ENCODE data around the gene SETDB1. TPM values are rescaled to one million over a fixed set of nuclear protein-coding genes. Genes with fewer than 3 reads are reported as not detected.
A peak's percentile ranks its signal among the peaks of the same experiment; 100 is the strongest.

The SETDB1 gene
- total and polyA plus RNA-seq, 2 of the 13 experiments (the other 11 are each of a cell fraction or from before 2014, with no cell fraction given), result 33.1 to 34.6 TPM

DNA sequence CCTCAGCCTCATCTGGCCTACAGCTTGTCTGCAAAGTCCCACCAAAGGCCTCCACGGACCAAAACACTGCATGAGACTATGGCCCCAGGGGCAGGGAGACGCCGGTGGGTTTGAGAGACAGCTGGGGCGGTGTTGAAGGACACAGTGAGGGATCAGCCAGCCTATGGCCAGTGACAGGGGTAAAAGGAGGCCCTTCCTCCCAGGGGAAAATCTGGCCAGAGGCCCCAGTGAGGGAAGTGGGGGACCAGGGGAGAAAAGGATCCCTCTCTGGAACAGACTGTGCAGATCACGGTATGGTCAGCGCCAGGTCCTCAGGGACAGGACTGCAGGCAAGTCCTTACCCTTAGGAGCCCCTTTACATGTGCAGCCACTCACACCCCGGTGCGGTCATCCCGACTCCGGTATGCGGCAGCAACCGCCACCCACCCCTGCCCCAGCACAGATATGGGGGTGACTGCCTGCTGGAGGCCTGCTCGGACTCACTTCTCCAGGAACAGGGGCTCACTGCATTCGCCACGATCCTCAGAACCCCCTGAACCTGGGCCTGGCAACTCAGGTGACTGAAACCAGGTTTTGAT lies 47.2 kb downstream of the SETDB1 start (continued):
- TF ChIP-seq, protein P1, sequence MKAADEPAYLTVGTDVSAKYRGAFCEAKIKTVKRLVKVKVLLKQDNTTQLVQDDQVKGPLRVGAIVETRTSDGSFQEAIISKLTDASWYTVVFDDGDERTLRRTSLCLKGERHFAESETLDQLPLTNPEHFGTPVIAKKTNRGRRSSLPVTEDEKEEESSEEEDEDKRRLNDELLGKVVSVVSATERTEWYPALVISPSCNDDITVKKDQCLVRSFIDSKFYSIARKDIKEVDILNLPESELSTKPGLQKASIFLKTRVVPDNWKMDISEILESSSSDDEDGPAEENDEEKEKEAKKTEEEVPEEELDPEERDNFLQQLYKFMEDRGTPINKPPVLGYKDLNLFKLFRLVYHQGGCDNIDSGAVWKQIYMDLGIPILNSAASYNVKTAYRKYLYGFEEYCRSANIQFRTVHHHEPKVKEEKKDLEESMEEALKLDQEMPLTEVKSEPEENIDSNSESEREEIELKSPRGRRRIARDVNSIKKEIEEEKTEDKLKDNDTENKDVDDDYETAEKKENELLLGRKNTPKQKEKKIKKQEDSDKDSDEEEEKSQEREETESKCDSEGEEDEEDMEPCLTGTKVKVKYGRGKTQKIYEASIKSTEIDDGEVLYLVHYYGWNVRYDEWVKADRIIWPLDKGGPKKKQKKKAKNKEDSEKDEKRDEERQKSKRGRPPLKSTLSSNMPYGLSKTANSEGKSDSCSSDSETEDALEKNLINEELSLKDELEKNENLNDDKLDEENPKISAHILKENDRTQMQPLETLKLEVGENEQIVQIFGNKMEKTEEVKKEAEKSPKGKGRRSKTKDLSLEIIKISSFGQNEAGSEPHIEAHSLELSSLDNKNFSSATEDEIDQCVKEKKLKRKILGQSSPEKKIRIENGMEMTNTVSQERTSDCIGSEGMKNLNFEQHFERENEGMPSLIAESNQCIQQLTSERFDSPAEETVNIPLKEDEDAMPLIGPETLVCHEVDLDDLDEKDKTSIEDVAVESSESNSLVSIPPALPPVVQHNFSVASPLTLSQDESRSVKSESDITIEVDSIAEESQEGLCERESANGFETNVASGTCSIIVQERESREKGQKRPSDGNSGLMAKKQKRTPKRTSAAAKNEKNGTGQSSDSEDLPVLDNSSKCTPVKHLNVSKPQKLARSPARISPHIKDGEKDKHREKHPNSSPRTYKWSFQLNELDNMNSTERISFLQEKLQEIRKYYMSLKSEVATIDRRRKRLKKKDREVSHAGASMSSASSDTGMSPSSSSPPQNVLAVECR (CRISPR knock-in tag; IDR thresholded peaks at IDR 0.05; ENCODE audit: borderline replicate concordance), result peak; percentile 59; the same call in 1 of the 2 replicates
- TF ChIP-seq NONO (IDR thresholded peaks at IDR 0.05), result no peak
- 0 out of 2 replicates have a peak, but pooled peaks have one; percentile 19 for TF ChIP-seq NONO (CRISPR knock-in tag; conservative IDR thresholded peaks at IDR 0.05)
- 0 out of 2 replicates have a peak, but pooled peaks have one; percentile 49 for TF ChIP-seq TBX2 (CRISPR knock-in tag; IDR thresholded peaks at IDR 0.05; ENCODE audit: borderline replicate concordance)
- TF ChIP-seq MAFF (IDR thresholded peaks at IDR 0.05; ENCODE audit: low read depth, low read length), result no peak
- TF ChIP-seq RBM22 (optimal IDR thresholded peaks at IDR 0.05; ENCODE audit: low read length), result peak; percentile 52
- TF ChIP-seq, protein P2, sequence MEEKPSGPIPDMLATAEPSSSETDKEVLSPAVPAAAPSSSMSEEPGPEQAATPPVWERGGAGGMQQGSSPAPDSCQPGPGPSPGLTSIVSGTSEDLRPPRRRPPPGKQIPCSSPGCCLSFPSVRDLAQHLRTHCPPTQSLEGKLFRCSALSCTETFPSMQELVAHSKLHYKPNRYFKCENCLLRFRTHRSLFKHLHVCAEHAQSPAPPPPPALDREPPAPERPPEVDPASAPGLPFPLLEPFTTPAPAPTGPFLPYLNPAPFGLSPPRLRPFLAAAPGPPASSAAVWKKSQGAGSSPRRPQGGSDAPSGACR (CRISPR knock-in tag; IDR thresholded peaks at IDR 0.05), result 0 out of 2 replicates have a peak, but pooled peaks have one; percentile 34
- 0 out of 2 replicates have a peak, but pooled peaks have one; percentile 26 for TF ChIP-seq ZNF335 (CRISPR knock-in tag; IDR thresholded peaks at IDR 0.05)
- TF ChIP-seq, protein P3, sequence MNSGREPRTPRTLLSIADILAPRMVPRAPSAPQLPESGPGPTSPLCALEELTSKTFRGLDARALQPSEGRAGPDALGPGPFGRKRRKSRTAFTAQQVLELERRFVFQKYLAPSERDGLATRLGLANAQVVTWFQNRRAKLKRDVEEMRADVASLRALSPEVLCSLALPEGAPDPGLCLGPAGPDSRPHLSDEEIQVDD (CRISPR knock-in tag; IDR thresholded peaks at IDR 0.05; ENCODE audit: borderline replicate concordance), result no peak
- TF ChIP-seq ZNF572 (CRISPR knock-in tag; IDR thresholded peaks at IDR 0.05), result no peak
- TF ChIP-seq, protein P4, sequence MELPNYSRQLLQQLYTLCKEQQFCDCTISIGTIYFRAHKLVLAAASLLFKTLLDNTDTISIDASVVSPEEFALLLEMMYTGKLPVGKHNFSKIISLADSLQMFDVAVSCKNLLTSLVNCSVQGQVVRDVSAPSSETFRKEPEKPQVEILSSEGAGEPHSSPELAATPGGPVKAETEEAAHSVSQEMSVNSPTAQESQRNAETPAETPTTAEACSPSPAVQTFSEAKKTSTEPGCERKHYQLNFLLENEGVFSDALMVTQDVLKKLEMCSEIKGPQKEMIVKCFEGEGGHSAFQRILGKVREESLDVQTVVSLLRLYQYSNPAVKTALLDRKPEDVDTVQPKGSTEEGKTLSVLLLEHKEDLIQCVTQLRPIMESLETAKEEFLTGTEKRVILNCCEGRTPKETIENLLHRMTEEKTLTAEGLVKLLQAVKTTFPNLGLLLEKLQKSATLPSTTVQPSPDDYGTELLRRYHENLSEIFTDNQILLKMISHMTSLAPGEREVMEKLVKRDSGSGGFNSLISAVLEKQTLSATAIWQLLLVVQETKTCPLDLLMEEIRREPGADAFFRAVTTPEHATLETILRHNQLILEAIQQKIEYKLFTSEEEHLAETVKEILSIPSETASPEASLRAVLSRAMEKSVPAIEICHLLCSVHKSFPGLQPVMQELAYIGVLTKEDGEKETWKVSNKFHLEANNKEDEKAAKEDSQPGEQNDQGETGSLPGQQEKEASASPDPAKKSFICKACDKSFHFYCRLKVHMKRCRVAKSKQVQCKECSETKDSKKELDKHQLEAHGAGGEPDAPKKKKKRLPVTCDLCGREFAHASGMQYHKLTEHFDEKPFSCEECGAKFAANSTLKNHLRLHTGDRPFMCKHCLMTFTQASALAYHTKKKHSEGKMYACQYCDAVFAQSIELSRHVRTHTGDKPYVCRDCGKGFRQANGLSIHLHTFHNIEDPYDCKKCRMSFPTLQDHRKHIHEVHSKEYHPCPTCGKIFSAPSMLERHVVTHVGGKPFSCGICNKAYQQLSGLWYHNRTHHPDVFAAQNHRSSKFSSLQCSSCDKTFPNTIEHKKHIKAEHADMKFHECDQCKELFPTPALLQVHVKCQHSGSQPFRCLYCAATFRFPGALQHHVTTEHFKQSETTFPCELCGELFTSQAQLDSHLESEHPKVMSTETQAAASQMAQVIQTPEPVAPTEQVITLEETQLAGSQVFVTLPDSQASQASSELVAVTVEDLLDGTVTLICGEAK (IDR thresholded peaks at IDR 0.05), result no peak
- TF ChIP-seq, protein P4 (CRISPR knock-in tag; IDR thresholded peaks at IDR 0.05), result no peak
- TF ChIP-seq BCL6 (CRISPR knock-in tag; IDR thresholded peaks at IDR 0.05), result 0 out of 2 replicates have a peak, but pooled peaks have one; percentile 4
- no peak for TF ChIP-seq LCORL (IDR thresholded peaks at IDR 0.05)
- TF ChIP-seq LCORL (CRISPR knock-in tag; IDR thresholded peaks at IDR 0.05), result 0 out of 2 replicates have a peak, but pooled peaks have one; percentile 25
